DMS53 (cell line): ENCODE measurements around the gene ZNF708.
"Not testable (repeated sequence)": the region's sequence is repeated elsewhere in the genome, so short reads cannot be mapped to it uniquely, and the experiment has no call there.

Experiments
- DNase-seq: peaks from one replicate; lab custom pipeline; 2025; lab: John Stamatoyannopoulos, UW

ZNF708 gene

GRCh38 chr19:21328885-21329605 is at the start of gene ZNF708:
Gene ZNF708 (minus strand): TSS chr19:21329410. CDS start chr19:21329212, 198 bp downstream.
- DNase-seq, result peak; percentile 96

- DNase-seq, result no peak
Observed at GRCh38 chr19:21362291-21362690, 33.1 kb upstream of the ZNF708 start.

GRCh38 chr19:21358768-21359451 is 29.7 kb upstream of the ZNF708 start, which contains the start of gene ZNF738:
Gene ZNF738 (plus strand): TSS chr19:21359000. CDS start chr19:21359141, 141 bp downstream.
- peak; percentile 97 for DNase-seq

- DNase-seq, result no peak
Observed at GRCh38 chr19:21352830-21353229, 23.6 kb upstream of the ZNF708 start.

GRCh38 chr19:21344841-21345240 is 15.6 kb upstream of the ZNF708 start:
- DNase-seq, result not testable (repeated sequence)

- DNase-seq, result peak; percentile 38
Observed at GRCh38 chr19:21335721-21336120, 6.5 kb upstream of the ZNF708 start.

GRCh38 chr19:21328406-21328805 is 804 bp downstream of the ZNF708 start:
- peak; percentile 39 for DNase-seq

GRCh38 chr19:21326169-21326568 is 3.0 kb downstream of the ZNF708 start:
- no peak for DNase-seq

- no peak for DNase-seq
Observed at GRCh38 chr19:21323000-21323399, 6.2 kb downstream of the ZNF708 start.

GRCh38 chr19:21322528-21322927 is 6.7 kb downstream of the ZNF708 start:
- no peak for DNase-seq

GRCh38 chr19:21321996-21322395 is 7.2 kb downstream of the ZNF708 start:
- no peak for DNase-seq

- no peak for DNase-seq
Observed at GRCh38 chr19:21321134-21321533, 8.1 kb downstream of the ZNF708 start.

- DNase-seq, result no peak
Observed at GRCh38 chr19:21317821-21318220, 11.4 kb downstream of the ZNF708 start.

GRCh38 chr19:21314676-21315075 is 14.5 kb downstream of the ZNF708 start:
- no peak for DNase-seq

- not testable (repeated sequence) for DNase-seq
Observed at GRCh38 chr19:21312807-21313206, 16.4 kb downstream of the ZNF708 start.

GRCh38 chr19:21308773-21309172 is 20.4 kb downstream of the ZNF708 start:
- no peak for DNase-seq

- DNase-seq, result not testable (repeated sequence)
Observed at GRCh38 chr19:21306881-21307479, 22.2 kb downstream of the ZNF708 start.

GRCh38 chr19:21293768-21294167 is 35.4 kb downstream of the ZNF708 start:
- DNase-seq, result not testable (repeated sequence)

GRCh38 chr19:21269813-21270212 is 59.4 kb downstream of the ZNF708 start:
- peak; percentile 2 for DNase-seq

- DNase-seq, result no peak
Observed at GRCh38 chr19:21264891-21265290, 64.3 kb downstream of the ZNF708 start.

GRCh38 chr19:21264416-21264815 is 64.8 kb downstream of the ZNF708 start:
- no peak for DNase-seq

GRCh38 chr19:21260848-21261381 is 68.3 kb downstream of the ZNF708 start:
- not testable (repeated sequence) for DNase-seq
